ENCODE results near the gene RTKN. TPM values are rescaled to one million over a fixed set of nuclear protein-coding genes. Genes with fewer than 3 reads are reported as not detected.

Gene RTKN
- total and polyA plus RNA-seq, 9 of the 15 experiments (the other 6 are each of a cell fraction or from before 2014, with no cell fraction given), result 0.14 to 6.9 (median 3.6) TPM

- TF ChIP-seq MLX (CRISPR knock-in tag; conservative IDR thresholded peaks at IDR 0.05), result no peak
- 0 out of 2 replicates have a peak, but pooled peaks have one; percentile 61 for TF ChIP-seq ZNF232 (CRISPR knock-in tag; IDR thresholded peaks at IDR 0.05)
- TF ChIP-seq HDAC1 (IDR thresholded peaks at IDR 0.05), result no peak; a peak in 1 of 4 replicates
- TF ChIP-seq PHF20 (IDR thresholded peaks at IDR 0.05; ENCODE audit: partially characterized antibody), result peak; percentile 43
- no peak for TF ChIP-seq SMAD2 (IDR thresholded peaks at IDR 0.05; ENCODE audit: low read depth, low read length)
- no peak for TF ChIP-seq PHTF2 (CRISPR knock-in tag; IDR thresholded peaks at IDR 0.05)
- no peak for TF ChIP-seq RAD21 (CRISPR knock-in tag; conservative IDR thresholded peaks at IDR 0.05 in 1 of 2, IDR thresholded peaks at IDR 0.05 in 1 of 2)
- peak; percentile 71; the same call in 1 of the 2 replicates for TF ChIP-seq LCOR (CRISPR knock-in tag; IDR thresholded peaks at IDR 0.05)
- TF ChIP-seq FOXO4 (CRISPR knock-in tag; IDR thresholded peaks at IDR 0.05), result no peak
- TF ChIP-seq MEIS2 (IDR thresholded peaks at IDR 0.05; ENCODE audit: partially characterized antibody), result no peak
- TF ChIP-seq TAL1 (IDR thresholded peaks at IDR 0.05), result no peak
- no peak for TF ChIP-seq CHD7 (IDR thresholded peaks at IDR 0.05; ENCODE audit: low read depth, low read length)
- TF ChIP-seq NR2C2 (CRISPR knock-in tag; IDR thresholded peaks at IDR 0.05), result no peak
- TF ChIP-seq NR2C2 (tag; IDR thresholded peaks at IDR 0.05), result peak; percentile 40; the same call in 1 of the 2 replicates
- TF ChIP-seq ZNF347 (CRISPR knock-in tag; IDR thresholded peaks at IDR 0.05; ENCODE audit: low read depth), result no peak
Observed at GRCh38 chr2:74421221-74421870, 20.4 kb downstream of the RTKN start, which contains the start of the genes C2orf81 and WDR54 (continued).

Measured in K562 (cell line).